Astrocyte (in vitro differentiated cells and primary cell): Measurements from ENCODE around the gene PAPLN.

ENCODE experiments used
- EZH2 ChIP-seq: IDR thresholded peaks from 2 replicates; pipeline ENCODE4 v1.6.1; 2012; ENCODE audit warnings: mild to moderate bottlenecking, low read length, inconsistent platforms; ENCODE audit not compliant: insufficient read depth
- TF ChIP-seq, protein P1 (sequence below): IDR thresholded peaks from 2 replicates; pipeline ENCODE4 v1.5.1; 2011; ENCODE audit warnings: low read depth, mild to moderate bottlenecking, inconsistent platforms, low read length, moderate library complexity; ENCODE audit not compliant: insufficient read depth

DNA sequence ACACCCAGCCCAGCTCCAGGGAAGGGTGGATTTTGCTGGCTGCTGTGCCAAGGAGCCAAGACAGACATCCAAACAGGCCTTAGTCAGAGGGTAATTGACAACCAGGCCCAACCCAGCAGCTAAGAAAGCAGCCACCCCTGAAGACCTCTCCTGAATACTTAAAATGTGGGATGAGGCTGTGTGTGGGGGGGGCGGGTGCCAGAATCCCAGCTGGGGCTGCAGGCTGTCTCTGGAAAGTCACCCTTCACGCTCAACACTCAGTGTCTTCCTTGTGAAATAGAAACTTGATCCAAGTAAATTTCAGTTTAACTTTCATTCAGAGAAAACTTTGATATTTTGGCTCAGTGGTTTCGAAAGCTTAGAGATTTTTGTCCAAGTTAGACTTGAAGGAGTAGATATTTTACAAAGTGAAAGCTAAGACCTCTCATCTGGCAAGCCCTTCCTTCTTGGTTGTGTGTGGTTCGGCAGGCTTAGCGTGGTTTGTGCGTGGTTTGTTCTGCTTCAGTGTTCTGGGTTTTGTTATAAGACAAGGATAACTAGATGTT, 5.1 kb downstream of the PAPLN start:
- TF ChIP-seq, protein P1, sequence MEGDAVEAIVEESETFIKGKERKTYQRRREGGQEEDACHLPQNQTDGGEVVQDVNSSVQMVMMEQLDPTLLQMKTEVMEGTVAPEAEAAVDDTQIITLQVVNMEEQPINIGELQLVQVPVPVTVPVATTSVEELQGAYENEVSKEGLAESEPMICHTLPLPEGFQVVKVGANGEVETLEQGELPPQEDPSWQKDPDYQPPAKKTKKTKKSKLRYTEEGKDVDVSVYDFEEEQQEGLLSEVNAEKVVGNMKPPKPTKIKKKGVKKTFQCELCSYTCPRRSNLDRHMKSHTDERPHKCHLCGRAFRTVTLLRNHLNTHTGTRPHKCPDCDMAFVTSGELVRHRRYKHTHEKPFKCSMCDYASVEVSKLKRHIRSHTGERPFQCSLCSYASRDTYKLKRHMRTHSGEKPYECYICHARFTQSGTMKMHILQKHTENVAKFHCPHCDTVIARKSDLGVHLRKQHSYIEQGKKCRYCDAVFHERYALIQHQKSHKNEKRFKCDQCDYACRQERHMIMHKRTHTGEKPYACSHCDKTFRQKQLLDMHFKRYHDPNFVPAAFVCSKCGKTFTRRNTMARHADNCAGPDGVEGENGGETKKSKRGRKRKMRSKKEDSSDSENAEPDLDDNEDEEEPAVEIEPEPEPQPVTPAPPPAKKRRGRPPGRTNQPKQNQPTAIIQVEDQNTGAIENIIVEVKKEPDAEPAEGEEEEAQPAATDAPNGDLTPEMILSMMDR = no peak
- no peak for TF ChIP-seq EZH2
